ENCODE measurements around the gene SFT2D3. TPM values are rescaled to one million over a fixed set of nuclear protein-coding genes. Genes with fewer than 3 reads are reported as not detected.
A peak's percentile ranks its signal among the peaks of the same experiment; 100 is the strongest.

SFT2D3 gene
- total RNA-seq, 1 experiment from 2014 or later = 4.7 TPM

GRCh38 chr2:127709336-127709735 is 8.0 kb downstream of the SFT2D3 start:
- no peak overlapping the region for H2BK120ac ChIP-seq (ENCODE audit: low read depth, low read length, poor library complexity, severe bottlenecking)
- no CpG with 5 or more reads among the region's 13 CpGs for WGBS (ENCODE audit: extremely low coverage, insufficient read length, low lambda C conversion rate)
- no peaks in the 10 kb centered on the region for H3K4me1 Mint-ChIP-seq

More at GRCh38 chr2:127709336-127709735, 8.0 kb downstream of the SFT2D3 start:
- H3K79me2 ChIP-seq (ENCODE audit: insufficient read depth, low read length) = no peaks in the 10 kb centered on the region
- no peak overlapping the region for H4K91ac ChIP-seq (ENCODE audit: insufficient read length, low read depth, low read length)
- H2BK5ac ChIP-seq (ENCODE audit: insufficient read length, low read length) = no peak overlapping the region
- H3K4me2 ChIP-seq (ENCODE audit: insufficient read depth, insufficient read length, low read length) = no peak overlapping the region
- no peak overlapping the region for H2BK15ac ChIP-seq (ENCODE audit: low read depth, low read length)
- no peak overlapping the region for H2BK20ac ChIP-seq (ENCODE audit: low read depth, low read length, poor library complexity, severe bottlenecking)
- no peak overlapping the region for H3T11ph ChIP-seq (ENCODE audit: low read length)
- no peak overlapping the region for H3K9ac ChIP-seq (ENCODE audit: extremely low read depth, insufficient read length, low read length)
- H4K5ac ChIP-seq (ENCODE audit: insufficient read length, low read depth, low read length) = no peak overlapping the region
- H3K36me3 Mint-ChIP-seq (ENCODE audit: insufficient read depth in 1 of 3, low read depth in 3 of 3) = peaks cover 23 to 82% (median 64%) of the 10 kb centered on the region in 3 experiments
- no peaks in the 10 kb centered on the region for H3K79me1 ChIP-seq (ENCODE audit: insufficient read depth, low read depth, low read length, poor library complexity, severe bottlenecking)
- no peaks in the 10 kb centered on the region for H3K27me3 Mint-ChIP-seq (ENCODE audit: low read depth)
- no peak overlapping the region for H4K8ac ChIP-seq (replicated peaks; ENCODE audit: insufficient read length, low read depth, low read length)
- TF ChIP-seq CTCF (conservative IDR thresholded peaks at IDR 0.05) = no peak
- H3K23ac ChIP-seq (ENCODE audit: insufficient read length, low read depth, low read length) = no peak overlapping the region
- no peaks in the 10 kb centered on the region for H3K4me1 ChIP-seq (ENCODE audit: insufficient read depth, low read length)
- H3K18ac ChIP-seq (ENCODE audit: insufficient read length, low read depth, low read length) = no peak overlapping the region
- no peak overlapping the region for H3K27ac ChIP-seq (ENCODE audit: insufficient read length, low read depth, low read length)
- no peaks in the 10 kb centered on the region for H3K23me2 ChIP-seq (ENCODE audit: insufficient read length, low read depth, low read length, poor library complexity, severe bottlenecking)
- no peak overlapping the region for H3K4me3 Mint-ChIP-seq
- H2BK12ac ChIP-seq (ENCODE audit: insufficient read length, low read depth, low read length) = no peak overlapping the region
- H4K20me1 ChIP-seq (ENCODE audit: control insufficient read depth, insufficient read depth, insufficient read length) = no peaks in the 10 kb centered on the region
- no peaks in the 10 kb centered on the region for H3K27me3 ChIP-seq (ENCODE audit: insufficient read depth, low read length)
- H3K56ac ChIP-seq (ENCODE audit: insufficient read length, low read depth, low read length) = no peak overlapping the region
- H3K9me3 Mint-ChIP-seq = no peaks in the 10 kb centered on the region
- H3K4ac ChIP-seq (ENCODE audit: low read depth, low read length) = no peak overlapping the region
- no peak overlapping the region for H3K14ac ChIP-seq (ENCODE audit: insufficient read depth, low read length)
- H2AK5ac ChIP-seq (ENCODE audit: insufficient read length, low read length) = no peak overlapping the region
- no peaks in the 10 kb centered on the region for H3K9me3 ChIP-seq (ENCODE audit: control insufficient read depth, low read depth, low read length)
- peak overlapping the region in 1 of 3 experiments; percentile 46; a peak in 2 of 7 replicates for H3K27ac Mint-ChIP-seq
- no peak for DNase-seq
- no peak overlapping the region for H2AFZ ChIP-seq (ENCODE audit: low read length)

Data from H9 (cell line).